HG02870 (cell line): Measurements from ENCODE around the gene CDKN2B.
"Not testable (repeated sequence)": the region's sequence is repeated elsewhere in the genome, so short reads cannot be mapped to it uniquely, and the experiment has no call there.

Source experiments
- ATAC-seq: cut with Tn5 transposase; IDR thresholded peaks from one replicate; pipeline ENCODE4 v1.9.1; 2021; ENCODE audit warnings: mild to moderate bottlenecking, moderate library complexity; ENCODE audit not compliant: unreplicated experiment

The CDKN2B gene

GRCh38 chr9:21969951-21970799 is 38.9 kb downstream of the CDKN2B start:
- ATAC-seq, result no peak

- no peak for ATAC-seq
These were observed 39.8 kb downstream of the CDKN2B start for GRCh38 chr9:21969011-21969940.

GRCh38 chr9:21968331-21969010 is 40.6 kb downstream of the CDKN2B start:
- ATAC-seq, result no peak

GRCh38 chr9:21967702-21968101 is 41.4 kb downstream of the CDKN2B start:
- ATAC-seq, result no peak

GRCh38 chr9:21967169-21967568 is 41.9 kb downstream of the CDKN2B start:
- no peak for ATAC-seq

GRCh38 chr9:21966140-21966851 is 42.8 kb downstream of the CDKN2B start:
- no peak for ATAC-seq

GRCh38 chr9:21965401-21965951 is 43.6 kb downstream of the CDKN2B start:
- ATAC-seq, result peak; percentile 76

- peak; percentile 59 for ATAC-seq
These were observed 44.1 kb downstream of the CDKN2B start for GRCh38 chr9:21964925-21965385.

GRCh38 chr9:21961569-21961968 is 47.5 kb downstream of the CDKN2B start:
- ATAC-seq, result no peak

- not testable (repeated sequence) for ATAC-seq
These were observed 49.8 kb downstream of the CDKN2B start for GRCh38 chr9:21959268-21959667.

GRCh38 chr9:21958833-21959232 is 50.3 kb downstream of the CDKN2B start:
- ATAC-seq, result no peak
